Measurements from ENCODE around the gene SS18. TPM values are rescaled to one million over a fixed set of nuclear protein-coding genes. Genes with fewer than 3 reads are reported as not detected.
"Not testable (repeated sequence)": the region's sequence is repeated elsewhere in the genome, so short reads cannot be mapped to it uniquely, and the experiment has no call there.

The SS18 gene
- total RNA-seq, result 41.6 TPM
- polyA plus RNA-seq (ENCODE audit: insufficient read depth in 1 of 8, insufficient read length in 8 of 8, low replicate concordance in 1 of 8), result 10 to 100 TPM; 34.6 to 52.3 (median 38.0) TPM
- long read RNA-seq, donor 1, partial matches to known transcripts, result 5 of 9 reads
- long read RNA-seq, donor 1, other reads (novel, unspliced or antisense), result 0 of 9 reads
- long read RNA-seq, donor 2, result 0 reads
- long read RNA-seq, donor 3, partial matches to known transcripts, result 0 of 6 reads
- long read RNA-seq, donor 3, other reads (novel, unspliced or antisense), result 0 of 6 reads
- long read RNA-seq, donor 4, partial matches to known transcripts, result 10 of 12 reads
- long read RNA-seq, donor 4, other reads (novel, unspliced or antisense), result 0 of 12 reads
- long read RNA-seq, donor 5, transcript SS18-201 (10 exons, 1,836 nt), result major isoform, 10 of 27 reads
- long read RNA-seq, donor 5, partial matches to known transcripts, result 12 of 27 reads
- long read RNA-seq, donor 5, other reads (novel, unspliced or antisense), result 0 of 27 reads
- long read RNA-seq, donor 6, partial matches to known transcripts, result 11 of 17 reads
- long read RNA-seq, donor 6, other reads (novel, unspliced or antisense), result 0 of 17 reads
- long read RNA-seq, donor 7, partial matches to known transcripts, result 6 of 10 reads
- long read RNA-seq, donor 7, other reads (novel, unspliced or antisense), result 0 of 10 reads
- long read RNA-seq, donor 8, partial matches to known transcripts, result 6 of 8 reads
- long read RNA-seq, donor 8, other reads (novel, unspliced or antisense), result 0 of 8 reads
- long read RNA-seq, donor 9, partial matches to known transcripts, result 6 of 8 reads
- long read RNA-seq, donor 9, other reads (novel, unspliced or antisense), result 0 of 8 reads
- long read RNA-seq, donor 10, partial matches to known transcripts, result 20 of 23 reads
- long read RNA-seq, donor 10, other reads (novel, unspliced or antisense), result 0 of 23 reads
- long read RNA-seq, donor 11, partial matches to known transcripts, result 5 of 8 reads
- long read RNA-seq, donor 11, other reads (novel, unspliced or antisense), result 0 of 8 reads

GRCh38 chr18:26090130-26091046 is at the start of gene SS18:
SS18 (minus strand) TSS chr18:26090613; CDS start chr18:26090569, 44 bp downstream.
- Histone ChIP-seq H3K27ac (ENCODE audit: low read length) (peak within 1 kb of the TSS; percentile 97), H3K4me1 (ENCODE audit: control insufficient read depth, insufficient read depth, low read length) (peaks cover 6% of the 10 kb centered on the region), H3K9me3 (replicated peaks; ENCODE audit: control insufficient read depth, low read depth, low read length) (no peaks in the 10 kb centered on the region), H3K36me3 (ENCODE audit: control insufficient read depth, insufficient read depth, low read length) (peaks cover 2% of the 10 kb centered on the region), H3K27me3 (ENCODE audit: control insufficient read depth, insufficient read depth, low read length) (no peaks in the 10 kb centered on the region), H3K4me3 (ENCODE audit: low read length) (peak within 1 kb of the TSS; percentile 91)
- under 1% methylated on average over 76 of the region's 89 CpGs for WGBS (ENCODE audit: insufficient coverage)
- DNase-seq, result peak; percentile 99

DNA sequence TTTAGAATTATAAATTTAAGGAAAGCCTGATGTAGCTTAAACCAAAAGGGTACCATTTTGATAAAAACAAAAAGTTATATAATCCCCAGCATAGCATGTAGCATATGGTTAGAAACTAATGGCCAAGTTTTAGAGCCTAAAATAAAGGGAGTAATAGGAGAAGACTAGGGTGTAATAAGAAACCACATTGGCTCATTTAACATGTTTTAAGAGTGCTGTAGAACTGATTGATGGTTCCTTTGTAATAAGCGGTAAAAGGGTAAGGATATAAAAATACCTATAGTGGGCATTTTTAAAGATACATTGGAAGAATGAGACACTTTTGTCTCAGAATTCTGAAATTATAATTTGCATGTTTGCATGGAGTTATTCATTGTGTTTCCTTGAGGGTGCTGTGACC is 45.1 kb upstream of the SS18 start:
- no CpG with 5 or more reads among the region's 1 CpG for WGBS (ENCODE audit: insufficient coverage)
- Histone ChIP-seq H3K27ac (ENCODE audit: low read length) (no peak overlapping the region), H3K4me3 (ENCODE audit: low read length) (no peak overlapping the region), H3K36me3 (ENCODE audit: control insufficient read depth, insufficient read depth, low read length) (no peaks in the 10 kb centered on the region), H3K4me1 (ENCODE audit: control insufficient read depth, insufficient read depth, low read length) (no peaks in the 10 kb centered on the region), H3K9me3 (replicated peaks; ENCODE audit: control insufficient read depth, low read depth, low read length) (no peaks in the 10 kb centered on the region), H3K27me3 (ENCODE audit: control insufficient read depth, insufficient read depth, low read length) (peaks cover 2% of the 10 kb centered on the region)
- no peak for DNase-seq

DNA sequence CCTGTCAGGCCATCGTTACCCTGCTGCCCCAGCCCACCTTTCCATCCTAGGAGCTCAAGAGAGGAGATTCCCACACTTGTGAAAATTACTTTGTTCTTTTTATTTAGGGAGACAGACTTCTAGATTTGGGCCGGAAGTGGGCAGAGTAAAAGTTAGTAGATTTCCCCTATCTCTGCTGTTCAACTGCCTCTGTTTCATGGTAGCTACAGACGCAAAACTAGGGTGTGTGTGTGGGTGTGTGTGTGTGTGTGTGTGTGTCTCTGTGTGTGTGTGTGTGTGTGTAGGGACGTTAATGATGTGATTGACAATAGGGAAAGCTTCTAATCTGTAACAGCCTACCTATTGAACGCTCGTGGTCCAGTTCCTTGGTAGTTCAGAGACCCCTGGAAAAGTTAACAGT is 43.7 kb upstream of the SS18 start:
- no peaks in the 10 kb centered on the region for H3K9me3 ChIP-seq (replicated peaks; ENCODE audit: control insufficient read depth, low read depth, low read length)
- peaks cover 2% of the 10 kb centered on the region for H3K27me3 ChIP-seq (ENCODE audit: control insufficient read depth, insufficient read depth, low read length)
- no peak for DNase-seq
- H3K4me1 ChIP-seq (ENCODE audit: control insufficient read depth, insufficient read depth, low read length), result no peaks in the 10 kb centered on the region
- no peaks in the 10 kb centered on the region for H3K36me3 ChIP-seq (ENCODE audit: control insufficient read depth, insufficient read depth, low read length)
- no peak overlapping the region for H3K4me3 ChIP-seq (ENCODE audit: low read length)
- 83% methylated on average over 1 of the region's 6 CpGs for WGBS (ENCODE audit: insufficient coverage)
- no peak overlapping the region for H3K27ac ChIP-seq (ENCODE audit: low read length)

- 71% methylated on average over 31 of the region's 31 CpGs for WGBS (ENCODE audit: insufficient coverage)
These were observed 43.2 kb upstream of the SS18 start, which contains the start of gene PSMA8 for GRCh38 chr18:26133652-26134051. PSMA8 (plus strand) TSS chr18:26133869; CDS start chr18:26133966, 97 bp downstream.

DNA sequence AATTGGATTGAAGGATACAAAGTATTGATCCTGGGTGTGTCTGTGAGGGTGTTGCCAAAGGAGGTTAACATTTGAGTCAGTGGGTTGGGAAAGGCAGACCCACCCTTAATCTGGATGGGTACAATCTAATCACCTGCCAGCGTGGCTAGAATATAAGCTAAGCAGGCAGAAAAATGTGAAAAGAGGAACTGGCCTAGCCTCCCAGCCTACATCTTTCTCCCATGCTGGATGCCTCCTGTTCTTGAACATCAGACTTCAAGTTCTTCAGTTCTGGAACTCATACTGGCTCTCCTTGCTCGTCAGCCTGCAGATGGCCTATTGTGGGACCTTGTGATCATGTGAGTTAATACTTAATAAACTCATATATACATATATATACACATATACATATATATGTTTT is 37.8 kb upstream of the SS18 start:
- H3K4me3 ChIP-seq (ENCODE audit: low read length); H3K27ac ChIP-seq (ENCODE audit: low read length); H3K4me1 ChIP-seq (ENCODE audit: control insufficient read depth, insufficient read depth, low read length); H3K36me3 ChIP-seq (ENCODE audit: control insufficient read depth, insufficient read depth, low read length); DNase-seq; H3K9me3 ChIP-seq (replicated peaks; ENCODE audit: control insufficient read depth, low read depth, low read length); H3K27me3 ChIP-seq (ENCODE audit: control insufficient read depth, insufficient read depth, low read length): not testable (repeated sequence)
- WGBS (ENCODE audit: insufficient coverage), result no CpG with 5 or more reads among the region's 2 CpGs

More at GRCh38 chr18:26133652-26134051, 43.2 kb upstream of the SS18 start, which contains the start of gene PSMA8:
- H3K9me3 ChIP-seq (replicated peaks; ENCODE audit: control insufficient read depth, low read depth, low read length), result no peaks in the 10 kb centered on the region
- H3K4me3 ChIP-seq (ENCODE audit: low read length), result no peak within 1 kb of the TSS
- H3K4me1 ChIP-seq (ENCODE audit: control insufficient read depth, insufficient read depth, low read length), result no peaks in the 10 kb centered on the region
- DNase-seq, result peak; percentile 3
- H3K27me3 ChIP-seq (ENCODE audit: control insufficient read depth, insufficient read depth, low read length), result peaks cover 2% of the 10 kb centered on the region
- no peaks in the 10 kb centered on the region for H3K36me3 ChIP-seq (ENCODE audit: control insufficient read depth, insufficient read depth, low read length)
- no peak within 1 kb of the TSS for H3K27ac ChIP-seq (ENCODE audit: low read length)

DNA sequence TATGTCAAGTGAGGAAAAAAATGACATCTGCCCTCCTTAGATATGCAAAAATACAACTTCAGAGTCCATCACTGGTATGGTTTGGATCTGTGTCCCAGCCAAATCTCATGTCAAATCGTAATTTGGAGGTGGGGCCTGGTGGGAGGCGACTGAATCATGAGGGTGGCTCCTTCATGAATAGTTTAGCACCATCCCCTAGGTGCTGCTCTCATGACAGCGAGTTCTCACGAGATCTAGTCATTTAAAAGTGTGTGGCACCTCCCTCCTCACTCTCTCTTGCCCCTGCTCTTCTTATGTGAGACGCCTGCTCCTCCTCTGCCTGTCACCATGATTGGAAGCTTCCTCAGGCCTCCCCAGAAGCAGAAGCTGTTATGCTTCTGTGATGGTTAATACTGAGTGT is 37.4 kb upstream of the SS18 start:
- Histone ChIP-seq H3K27me3 (ENCODE audit: control insufficient read depth, insufficient read depth, low read length) (no peaks in the 10 kb centered on the region), H3K27ac (ENCODE audit: low read length) (no peak overlapping the region), H3K4me1 (ENCODE audit: control insufficient read depth, insufficient read depth, low read length) (no peaks in the 10 kb centered on the region), H3K36me3 (ENCODE audit: control insufficient read depth, insufficient read depth, low read length) (no peaks in the 10 kb centered on the region), H3K4me3 (ENCODE audit: low read length) (no peak overlapping the region), H3K9me3 (replicated peaks; ENCODE audit: control insufficient read depth, low read depth, low read length) (no peaks in the 10 kb centered on the region)
- DNase-seq, result no peak
- WGBS (ENCODE audit: insufficient coverage), result 66% methylated on average over 4 of the region's 5 CpGs

DNA sequence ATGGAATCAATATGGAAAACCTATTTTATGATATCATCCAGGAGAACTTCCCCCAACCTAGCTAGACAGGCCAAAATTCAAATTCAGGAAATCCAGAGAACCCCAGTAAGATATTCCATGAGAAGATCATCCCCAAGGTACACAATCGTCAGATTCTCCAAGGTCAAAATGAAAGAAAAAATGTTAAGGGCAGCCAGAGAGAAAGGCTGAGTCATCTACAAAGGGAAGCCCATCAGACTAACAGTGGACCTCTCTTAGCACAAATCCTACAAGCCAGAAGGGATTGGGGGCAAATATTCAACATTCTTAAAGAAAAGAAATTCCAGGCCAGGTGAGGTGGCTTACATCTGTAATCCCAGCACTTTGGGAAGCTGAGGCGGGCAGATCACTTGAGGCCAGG is 31.6 kb upstream of the SS18 start:
- H3K9me3 ChIP-seq (replicated peaks; ENCODE audit: control insufficient read depth, low read depth, low read length), result not testable (repeated sequence)

GRCh38 chr18:26121476-26121875 is 31.1 kb upstream of the SS18 start:
- Histone ChIP-seq H3K27ac (ENCODE audit: low read length) (no peak overlapping the region), H3K36me3 (ENCODE audit: control insufficient read depth, insufficient read depth, low read length) (no peaks in the 10 kb centered on the region), H3K27me3 (ENCODE audit: control insufficient read depth, insufficient read depth, low read length) (peaks cover 2% of the 10 kb centered on the region), H3K9me3 (replicated peaks; ENCODE audit: control insufficient read depth, low read depth, low read length) (no peaks in the 10 kb centered on the region), H3K4me1 (ENCODE audit: control insufficient read depth, insufficient read depth, low read length) (no peaks in the 10 kb centered on the region), H3K4me3 (ENCODE audit: low read length) (no peak overlapping the region)
- no CpG with 5 or more reads among the region's 1 CpG for WGBS (ENCODE audit: insufficient coverage)
- DNase-seq, result no peak

More for the DNA sequence above, 31.6 kb upstream of the SS18 start:
- H3K4me3 ChIP-seq (ENCODE audit: low read length); H3K4me1 ChIP-seq (ENCODE audit: control insufficient read depth, insufficient read depth, low read length); H3K36me3 ChIP-seq (ENCODE audit: control insufficient read depth, insufficient read depth, low read length); DNase-seq; H3K27ac ChIP-seq (ENCODE audit: low read length); H3K27me3 ChIP-seq (ENCODE audit: control insufficient read depth, insufficient read depth, low read length): not testable (repeated sequence)
- 100% methylated on average over 1 of the region's 2 CpGs for WGBS (ENCODE audit: insufficient coverage)

GRCh38 chr18:26119246-26119645 is 28.8 kb upstream of the SS18 start:
- H3K4me1 ChIP-seq (ENCODE audit: control insufficient read depth, insufficient read depth, low read length), result no peaks in the 10 kb centered on the region
- peaks cover 2% of the 10 kb centered on the region for H3K27me3 ChIP-seq (ENCODE audit: control insufficient read depth, insufficient read depth, low read length)
- WGBS (ENCODE audit: insufficient coverage), result 85% methylated on average over 5 of the region's 5 CpGs
- no peak overlapping the region for H3K27ac ChIP-seq (ENCODE audit: low read length)
- no peaks in the 10 kb centered on the region for H3K36me3 ChIP-seq (ENCODE audit: control insufficient read depth, insufficient read depth, low read length)
- DNase-seq, result no peak
- no peaks in the 10 kb centered on the region for H3K9me3 ChIP-seq (replicated peaks; ENCODE audit: control insufficient read depth, low read depth, low read length)
- no peak overlapping the region for H3K4me3 ChIP-seq (ENCODE audit: low read length)

Data from muscle of leg (tissue), 16 donors.